ENCODE measurements around the gene ACSM6. TPM values are rescaled to one million over a fixed set of nuclear protein-coding genes. Genes with fewer than 3 reads are reported as not detected.

The ACSM6 gene
- total and polyA plus RNA-seq, 2 donors (not counting 3 experiments of a cell fraction or from before 2014, with no cell fraction given), result not detected

- CTCF ChIA-PET, result no interaction called here
- Histone ChIP-seq H3K9ac (replicated peaks; ENCODE audit: extremely low read depth, insufficient read depth, low read length) (peak overlapping the region; percentile 27), H3K36me3 (ENCODE audit: control insufficient read depth in 2 of 2, extremely low read depth in 1 of 2, insufficient read depth in 2 of 2, low read length in 2 of 2) (peaks cover 0 to 10% of the 10 kb centered on the region in 2 experiments), H3K9me1 (replicated peaks; ENCODE audit: control insufficient read depth, extremely low read depth, insufficient read depth, low read length) (no peaks in the 10 kb centered on the region), H3K27me3 (ENCODE audit: control insufficient read depth in 2 of 2, insufficient read depth in 2 of 2, low read length in 2 of 2) (no peaks in the 10 kb centered on the region), H2AFZ (ENCODE audit: low read depth, low read length) (no peak overlapping the region), H3K4me2 (ENCODE audit: insufficient read depth, low read length) (no peak overlapping the region), H3K9me3 (replicated peaks; ENCODE audit: control insufficient read depth, insufficient read depth, low read length) (no peaks in the 10 kb centered on the region), H3K4me1 (ENCODE audit: control insufficient read depth, extremely low read depth, insufficient read depth, low read length) (peaks cover 30% of the 10 kb centered on the region), H3K27ac (ENCODE audit: insufficient read depth, low read depth, low read length) (peak overlapping the region; percentile 74), H3K4me3 (replicated peaks in 1 of 3; ENCODE audit: insufficient read depth in 1 of 3, low read depth in 1 of 3, low read length in 3 of 3) (no peak overlapping the region), H3K79me2 (ENCODE audit: control insufficient read depth, insufficient read depth, low read length) (no peaks in the 10 kb centered on the region), H4K20me1 (replicated peaks; ENCODE audit: control insufficient read depth, extremely low read depth, insufficient read depth, low read length) (no peaks in the 10 kb centered on the region)
- POLR2A ChIA-PET, result no interaction called here
- DNase-seq (ENCODE audit: low read depth, low spot score) (peak; percentile 91), FAIRE-seq (peak; percentile 77)
- TF ChIP-seq EZH2 (IDR thresholded peaks at IDR 0.05; ENCODE audit: borderline replicate concordance, low read depth, low read length, severe bottlenecking) (no peak), GATA2 (IDR thresholded peaks at IDR 0.05; ENCODE audit: insufficient read depth, insufficient read length, low read depth, low read length) (peak; percentile 23), JUN (IDR thresholded peaks at IDR 0.05; ENCODE audit: borderline replicate concordance, insufficient read depth, insufficient read length, low read depth) (peak; percentile 90)
- dilution Hi-C loops (cut with MboI; ENCODE audit: extremely low pct_ligation_motif_present, low sequenced_read_pairs) (no loop called here), intact Hi-C loops (cut with micrococcal nuclease) (loop anchor here (1.0 to 2.0 kb wide), 2 partner anchors 18 to 68 kb away; no protein-coding TSS in a partner anchor)
- no TSS peak for BruUV-seq (replicated peaks)
Measured at GRCh38 chr10:95266674-95267095, 72.6 kb downstream of the ACSM6 start.

- peaks cover 0 to 10% of the 10 kb centered on the region in 2 experiments for H3K36me3 ChIP-seq (ENCODE audit: control insufficient read depth in 2 of 2, extremely low read depth in 1 of 2, insufficient read depth in 2 of 2, low read length in 2 of 2)
- dilution Hi-C loops (cut with MboI; ENCODE audit: extremely low pct_ligation_motif_present, low sequenced_read_pairs), result no loop called here
- H3K4me3 ChIP-seq (replicated peaks in 1 of 3; ENCODE audit: insufficient read depth in 1 of 3, low read depth in 1 of 3, low read length in 3 of 3), result no peak overlapping the region
- no peak for DNase-seq (ENCODE audit: low read depth, low spot score)
- H3K79me2 ChIP-seq (ENCODE audit: control insufficient read depth, insufficient read depth, low read length), result no peaks in the 10 kb centered on the region
- H3K4me2 ChIP-seq (ENCODE audit: insufficient read depth, low read length), result no peak overlapping the region
- H3K9ac ChIP-seq (replicated peaks; ENCODE audit: extremely low read depth, insufficient read depth, low read length), result peak overlapping the region; percentile 27
- no peaks in the 10 kb centered on the region for H4K20me1 ChIP-seq (replicated peaks; ENCODE audit: control insufficient read depth, extremely low read depth, insufficient read depth, low read length)
- no peak for TF ChIP-seq CTCF (IDR thresholded peaks at IDR 0.05; ENCODE audit: extremely low read depth in 1 of 2, insufficient read depth in 1 of 2, low read depth in 1 of 2, low read length in 2 of 2)
- no peak for TF ChIP-seq FOS (IDR thresholded peaks at IDR 0.05; ENCODE audit: borderline replicate concordance, insufficient read depth, low read length)
- TF ChIP-seq EZH2 (IDR thresholded peaks at IDR 0.05; ENCODE audit: borderline replicate concordance, low read depth, low read length, severe bottlenecking), result no peak
- TF ChIP-seq POLR2AphosphoS5 (IDR thresholded peaks at IDR 0.05; ENCODE audit: insufficient read depth, low read depth, low read length), result no peak
- no peak for TF ChIP-seq MYC (IDR thresholded peaks at IDR 0.05; ENCODE audit: low read depth, low read length)
- no peak overlapping the region for H2AFZ ChIP-seq (ENCODE audit: low read depth, low read length)
- no peaks in the 10 kb centered on the region for H3K9me1 ChIP-seq (replicated peaks; ENCODE audit: control insufficient read depth, extremely low read depth, insufficient read depth, low read length)
- ChIA-PET POLR2A (no interaction called here), CTCF (interaction anchor here (1.5 kb wide), 1 partner anchor 20 kb away, joined by 6 read pairs; no protein-coding TSS in a partner anchor)
- intact Hi-C loops (cut with micrococcal nuclease), result loop anchor here (2.0 kb wide), 1 partner anchor 18 kb away; no protein-coding TSS in a partner anchor
- TSS peak; percentile 83 for BruUV-seq (replicated peaks)
- H3K4me1 ChIP-seq (ENCODE audit: control insufficient read depth, extremely low read depth, insufficient read depth, low read length), result peaks cover 30% of the 10 kb centered on the region
- no peaks in the 10 kb centered on the region for H3K9me3 ChIP-seq (replicated peaks; ENCODE audit: control insufficient read depth, insufficient read depth, low read length)
- FAIRE-seq, result peak; percentile 15
- no peaks in the 10 kb centered on the region for H3K27me3 ChIP-seq (ENCODE audit: control insufficient read depth in 2 of 2, insufficient read depth in 2 of 2, low read length in 2 of 2)
- peak overlapping the region; percentile 74 for H3K27ac ChIP-seq (ENCODE audit: insufficient read depth, low read depth, low read length)
Measured at GRCh38 chr10:95267251-95267650, 73.2 kb downstream of the ACSM6 start.

All from endothelial cell of umbilical vein (primary cell).